ENCODE data around the gene FIBIN. TPM values are rescaled to one million over a fixed set of nuclear protein-coding genes. Genes with fewer than 3 reads are reported as not detected.

Gene FIBIN
- total and polyA plus RNA-seq, 4 donors = 1.6 to 3.7 (median 2.2) TPM

- Histone ChIP-seq H3K36me3 (ENCODE audit: control insufficient read depth in 4 of 4, insufficient read depth in 3 of 4, low read depth in 1 of 4, low read length in 3 of 4) (no peaks in the 10 kb centered on the region), H3K4me1 (ENCODE audit: control insufficient read depth in 4 of 4, insufficient read depth in 4 of 4, low read length in 3 of 4) (no peaks in the 10 kb centered on the region), H3K4me3 (ENCODE audit: low read depth in 1 of 3, low read length in 3 of 3) (no peak overlapping the region), H3K27ac (ENCODE audit: low read depth in 1 of 2, low read length in 2 of 2) (no peak overlapping the region), H3K27me3 (ENCODE audit: control insufficient read depth in 4 of 4, insufficient read depth in 4 of 4, low read length in 3 of 4) (no peaks in the 10 kb centered on the region), H3K9ac (ENCODE audit: low read depth in 1 of 2, low read length in 2 of 2) (no peak overlapping the region), H3K9me3 (ENCODE audit: control insufficient read depth in 4 of 4, low read length in 3 of 4) (no peaks in the 10 kb centered on the region)
- 92% methylated on average over 4 of the region's 4 CpGs for WGBS
- no peak for TF ChIP-seq NR2F2 (IDR thresholded peaks at IDR 0.05)
- no peak for TF ChIP-seq ATF3 (IDR thresholded peaks at IDR 0.05)
- no peak for TF ChIP-seq SP1 (IDR thresholded peaks at IDR 0.05)
- no peak for TF ChIP-seq HNF4G (IDR thresholded peaks at IDR 0.05)
- no peak for TF ChIP-seq TAF1 (conservative IDR thresholded peaks at IDR 0.05)
- TF ChIP-seq YY1 (IDR thresholded peaks at IDR 0.05) = no peak
- TF ChIP-seq, protein P1, sequence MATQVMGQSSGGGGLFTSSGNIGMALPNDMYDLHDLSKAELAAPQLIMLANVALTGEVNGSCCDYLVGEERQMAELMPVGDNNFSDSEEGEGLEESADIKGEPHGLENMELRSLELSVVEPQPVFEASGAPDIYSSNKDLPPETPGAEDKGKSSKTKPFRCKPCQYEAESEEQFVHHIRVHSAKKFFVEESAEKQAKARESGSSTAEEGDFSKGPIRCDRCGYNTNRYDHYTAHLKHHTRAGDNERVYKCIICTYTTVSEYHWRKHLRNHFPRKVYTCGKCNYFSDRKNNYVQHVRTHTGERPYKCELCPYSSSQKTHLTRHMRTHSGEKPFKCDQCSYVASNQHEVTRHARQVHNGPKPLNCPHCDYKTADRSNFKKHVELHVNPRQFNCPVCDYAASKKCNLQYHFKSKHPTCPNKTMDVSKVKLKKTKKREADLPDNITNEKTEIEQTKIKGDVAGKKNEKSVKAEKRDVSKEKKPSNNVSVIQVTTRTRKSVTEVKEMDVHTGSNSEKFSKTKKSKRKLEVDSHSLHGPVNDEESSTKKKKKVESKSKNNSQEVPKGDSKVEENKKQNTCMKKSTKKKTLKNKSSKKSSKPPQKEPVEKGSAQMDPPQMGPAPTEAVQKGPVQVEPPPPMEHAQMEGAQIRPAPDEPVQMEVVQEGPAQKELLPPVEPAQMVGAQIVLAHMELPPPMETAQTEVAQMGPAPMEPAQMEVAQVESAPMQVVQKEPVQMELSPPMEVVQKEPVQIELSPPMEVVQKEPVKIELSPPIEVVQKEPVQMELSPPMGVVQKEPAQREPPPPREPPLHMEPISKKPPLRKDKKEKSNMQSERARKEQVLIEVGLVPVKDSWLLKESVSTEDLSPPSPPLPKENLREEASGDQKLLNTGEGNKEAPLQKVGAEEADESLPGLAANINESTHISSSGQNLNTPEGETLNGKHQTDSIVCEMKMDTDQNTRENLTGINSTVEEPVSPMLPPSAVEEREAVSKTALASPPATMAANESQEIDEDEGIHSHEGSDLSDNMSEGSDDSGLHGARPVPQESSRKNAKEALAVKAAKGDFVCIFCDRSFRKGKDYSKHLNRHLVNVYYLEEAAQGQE (IDR thresholded peaks at IDR 0.05) = no peak
- no peak for TF ChIP-seq JUND (IDR thresholded peaks at IDR 0.05)
- TF ChIP-seq EGR1 (IDR thresholded peaks at IDR 0.05; ENCODE audit: low read depth in 2 of 2) = no peak
- TF ChIP-seq RAD21 (IDR thresholded peaks at IDR 0.05) = no peak
- no peak for TF ChIP-seq RXRA (IDR thresholded peaks at IDR 0.05)
- no peak for TF ChIP-seq HNF4A (conservative IDR thresholded peaks at IDR 0.05)
- no peak for TF ChIP-seq FOXA2 (IDR thresholded peaks at IDR 0.05)
- no peak for TF ChIP-seq GABPA (IDR thresholded peaks at IDR 0.05 in 1 of 2, conservative IDR thresholded peaks at IDR 0.05 in 1 of 2)
- no peak for TF ChIP-seq FOXA1 (IDR thresholded peaks at IDR 0.05)
- TF ChIP-seq MAX (IDR thresholded peaks at IDR 0.05) = no peak
- TF ChIP-seq, protein P2, sequence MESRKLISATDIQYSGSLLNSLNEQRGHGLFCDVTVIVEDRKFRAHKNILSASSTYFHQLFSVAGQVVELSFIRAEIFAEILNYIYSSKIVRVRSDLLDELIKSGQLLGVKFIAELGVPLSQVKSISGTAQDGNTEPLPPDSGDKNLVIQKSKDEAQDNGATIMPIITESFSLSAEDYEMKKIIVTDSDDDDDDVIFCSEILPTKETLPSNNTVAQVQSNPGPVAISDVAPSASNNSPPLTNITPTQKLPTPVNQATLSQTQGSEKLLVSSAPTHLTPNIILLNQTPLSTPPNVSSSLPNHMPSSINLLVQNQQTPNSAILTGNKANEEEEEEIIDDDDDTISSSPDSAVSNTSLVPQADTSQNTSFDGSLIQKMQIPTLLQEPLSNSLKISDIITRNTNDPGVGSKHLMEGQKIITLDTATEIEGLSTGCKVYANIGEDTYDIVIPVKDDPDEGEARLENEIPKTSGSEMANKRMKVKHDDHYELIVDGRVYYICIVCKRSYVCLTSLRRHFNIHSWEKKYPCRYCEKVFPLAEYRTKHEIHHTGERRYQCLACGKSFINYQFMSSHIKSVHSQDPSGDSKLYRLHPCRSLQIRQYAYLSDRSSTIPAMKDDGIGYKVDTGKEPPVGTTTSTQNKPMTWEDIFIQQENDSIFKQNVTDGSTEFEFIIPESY (IDR thresholded peaks at IDR 0.05) = no peak
- TF ChIP-seq, protein P3, sequence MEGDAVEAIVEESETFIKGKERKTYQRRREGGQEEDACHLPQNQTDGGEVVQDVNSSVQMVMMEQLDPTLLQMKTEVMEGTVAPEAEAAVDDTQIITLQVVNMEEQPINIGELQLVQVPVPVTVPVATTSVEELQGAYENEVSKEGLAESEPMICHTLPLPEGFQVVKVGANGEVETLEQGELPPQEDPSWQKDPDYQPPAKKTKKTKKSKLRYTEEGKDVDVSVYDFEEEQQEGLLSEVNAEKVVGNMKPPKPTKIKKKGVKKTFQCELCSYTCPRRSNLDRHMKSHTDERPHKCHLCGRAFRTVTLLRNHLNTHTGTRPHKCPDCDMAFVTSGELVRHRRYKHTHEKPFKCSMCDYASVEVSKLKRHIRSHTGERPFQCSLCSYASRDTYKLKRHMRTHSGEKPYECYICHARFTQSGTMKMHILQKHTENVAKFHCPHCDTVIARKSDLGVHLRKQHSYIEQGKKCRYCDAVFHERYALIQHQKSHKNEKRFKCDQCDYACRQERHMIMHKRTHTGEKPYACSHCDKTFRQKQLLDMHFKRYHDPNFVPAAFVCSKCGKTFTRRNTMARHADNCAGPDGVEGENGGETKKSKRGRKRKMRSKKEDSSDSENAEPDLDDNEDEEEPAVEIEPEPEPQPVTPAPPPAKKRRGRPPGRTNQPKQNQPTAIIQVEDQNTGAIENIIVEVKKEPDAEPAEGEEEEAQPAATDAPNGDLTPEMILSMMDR (IDR thresholded peaks at IDR 0.05; ENCODE audit: low read depth, low read length, missing input control) = no peak
- no peak for DNase-seq (ENCODE audit: low spot score)
Measured at GRCh38 chr11:26985943-26986342, 8.0 kb upstream of the FIBIN start.

Measured in liver (tissue), 9 donors.